Cardiac muscle cell (in vitro differentiated cells and primary cell): ENCODE data around the gene PTPRM. TPM values are rescaled to one million over a fixed set of nuclear protein-coding genes. Genes with fewer than 3 reads are reported as not detected.

Source experiments
- DNase-seq, 2 donors: peaks; one replicate each; pipeline versions ENCODE4 v3.0.0 to v3.0.0-alpha.2; 2010 to 2017; ENCODE audit warnings: low read depth in 1 of 2, low spot score in 1 of 2
- H3K27ac ChIP-seq: fragments of 200-600 bp; sonication (generic); 2 replicates; pipeline ENCODE4 v1.5.1; 2016
- H3K27me3 ChIP-seq: fragments of 200-600 bp; sonication (generic); 2 replicates; pipeline ENCODE4 v1.6.0; 2016; ENCODE audit warnings: control low read depth
- H3K36me3 ChIP-seq: fragments of 200-600 bp; sonication (generic); 2 replicates; pipeline ENCODE4 v1.5.1; 2016; ENCODE audit warnings: control low read depth
- H3K4me1 ChIP-seq: fragments of 200-600 bp; sonication (generic); 2 replicates; pipeline ENCODE4 v1.8.1; 2017; ENCODE audit warnings: low read depth, mild to moderate bottlenecking, mixed run types
- H3K4me3 ChIP-seq: fragments of 200-600 bp; sonication (generic); 2 replicates; pipeline ENCODE4 v1.5.1; 2016; ENCODE audit warnings: mild to moderate bottlenecking
- H3K9me3 ChIP-seq: fragments of 200-600 bp; sonication (generic); 2 replicates; pipeline ENCODE4 v1.5.1; 2017; ENCODE audit warnings: low read depth, mild to moderate bottlenecking, control low read depth
- polyA plus RNA-seq: library from polyadenylated mRNA; unstranded; fragments of >200 nt; fragmentation: Nextera tagmentation; extraction: Ambion mirVana; gene quantifications from 2 replicates; pipeline ENCODE4 v1.2.1, GENCODE V29; 2016
- total RNA-seq: library from RNA; depleted of rRNA; stranded (reverse); fragments of >200 nt; gene quantifications from 2 replicates; pipeline ENCODE4 v1.2.3, GENCODE V29; 2016
- TF ChIP-seq, protein P1 (sequence below): IDR thresholded peaks from 2 replicates; pipeline ENCODE4 v1.5.1; 2012; ENCODE audit warnings: low read depth, mild to moderate bottlenecking, low read length

PTPRM gene
- total and polyA plus RNA-seq, 2 experiments from 2014 or later: 26.5 to 48.8 TPM

DNA sequence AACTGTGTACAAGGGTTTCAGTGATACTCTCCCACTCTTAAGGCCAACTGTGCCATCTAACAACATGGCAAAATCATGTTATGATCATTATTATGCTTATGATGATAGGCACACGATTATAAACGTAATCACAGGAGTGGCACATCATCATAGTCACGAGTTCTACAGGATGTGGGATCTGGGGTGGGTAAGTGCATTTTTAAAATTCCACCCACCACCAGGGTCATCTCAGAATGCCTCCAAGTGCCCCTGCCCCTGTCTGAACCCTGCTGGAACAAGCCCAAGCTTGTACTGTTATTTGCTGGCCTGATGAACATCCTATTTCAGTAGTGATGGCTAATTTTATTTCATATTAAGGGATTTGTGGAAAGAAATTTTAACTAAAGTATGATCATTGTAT, 117.8 kb downstream of the PTPRM start:
- Histone ChIP-seq H3K27me3 (no peaks in the 10 kb centered on the region), H3K36me3 (no peaks in the 10 kb centered on the region), H3K9me3 (no peaks in the 10 kb centered on the region), H3K4me1 (peaks cover 16% of the 10 kb centered on the region), H3K4me3 (no peak overlapping the region), H3K27ac (no peak overlapping the region)
- TF ChIP-seq, protein P1, sequence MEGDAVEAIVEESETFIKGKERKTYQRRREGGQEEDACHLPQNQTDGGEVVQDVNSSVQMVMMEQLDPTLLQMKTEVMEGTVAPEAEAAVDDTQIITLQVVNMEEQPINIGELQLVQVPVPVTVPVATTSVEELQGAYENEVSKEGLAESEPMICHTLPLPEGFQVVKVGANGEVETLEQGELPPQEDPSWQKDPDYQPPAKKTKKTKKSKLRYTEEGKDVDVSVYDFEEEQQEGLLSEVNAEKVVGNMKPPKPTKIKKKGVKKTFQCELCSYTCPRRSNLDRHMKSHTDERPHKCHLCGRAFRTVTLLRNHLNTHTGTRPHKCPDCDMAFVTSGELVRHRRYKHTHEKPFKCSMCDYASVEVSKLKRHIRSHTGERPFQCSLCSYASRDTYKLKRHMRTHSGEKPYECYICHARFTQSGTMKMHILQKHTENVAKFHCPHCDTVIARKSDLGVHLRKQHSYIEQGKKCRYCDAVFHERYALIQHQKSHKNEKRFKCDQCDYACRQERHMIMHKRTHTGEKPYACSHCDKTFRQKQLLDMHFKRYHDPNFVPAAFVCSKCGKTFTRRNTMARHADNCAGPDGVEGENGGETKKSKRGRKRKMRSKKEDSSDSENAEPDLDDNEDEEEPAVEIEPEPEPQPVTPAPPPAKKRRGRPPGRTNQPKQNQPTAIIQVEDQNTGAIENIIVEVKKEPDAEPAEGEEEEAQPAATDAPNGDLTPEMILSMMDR: no peak
- no peak for DNase-seq

DNA sequence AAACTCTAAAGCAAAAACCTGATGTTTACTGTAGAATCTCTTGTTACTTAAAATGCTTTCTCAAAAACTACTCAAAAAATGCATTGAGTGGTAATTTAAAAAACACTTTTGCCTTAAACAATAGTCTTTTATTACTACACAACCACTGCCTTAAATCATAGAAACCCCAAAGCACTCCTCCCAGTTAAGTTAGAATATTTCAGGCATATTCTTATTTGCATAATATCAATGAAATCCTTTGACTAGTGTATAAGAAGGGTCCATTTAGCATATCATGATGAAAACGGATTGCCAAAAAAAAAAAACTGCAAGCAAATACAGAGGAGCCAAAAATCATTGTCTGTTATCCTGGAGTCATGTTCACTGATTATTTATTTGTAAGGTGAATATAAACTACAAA, 119.2 kb downstream of the PTPRM start:
- H3K4me3 ChIP-seq: no peak overlapping the region
- no peaks in the 10 kb centered on the region for H3K9me3 ChIP-seq
- TF ChIP-seq, protein P1: no peak

DNA sequence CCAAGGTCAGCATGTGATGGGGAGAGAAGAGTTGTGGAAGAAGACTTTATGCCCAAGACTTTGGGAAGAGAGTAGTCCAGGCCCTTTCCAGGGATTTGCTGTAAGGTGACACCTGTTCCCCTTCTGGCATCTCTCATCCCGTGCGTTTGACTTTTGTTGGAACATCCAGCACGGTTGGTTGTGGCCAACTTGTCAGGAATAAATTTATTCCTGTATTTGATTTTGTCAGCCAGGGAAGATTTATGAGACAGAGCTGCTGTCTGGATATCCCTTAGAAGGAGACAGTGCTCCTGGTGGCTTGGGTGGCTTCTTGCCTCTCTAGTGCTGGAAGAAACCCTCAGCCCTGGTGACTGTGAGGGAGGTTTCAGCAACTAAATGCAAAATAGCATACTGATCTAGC, 121.5 kb downstream of the PTPRM start:
- Histone ChIP-seq H3K9me3 (no peaks in the 10 kb centered on the region), H3K4me1 (peaks cover 7% of the 10 kb centered on the region), H3K36me3 (no peaks in the 10 kb centered on the region), H3K27me3 (no peaks in the 10 kb centered on the region), H3K4me3 (no peak overlapping the region), H3K27ac (no peak overlapping the region)
- DNase-seq: no peak
- TF ChIP-seq, protein P1: no peak

More for the DNA sequence above, 119.2 kb downstream of the PTPRM start:
- Histone ChIP-seq H3K4me1 (peaks cover 15% of the 10 kb centered on the region), H3K36me3 (no peaks in the 10 kb centered on the region), H3K27me3 (no peaks in the 10 kb centered on the region), H3K27ac (no peak overlapping the region)
- no peak for DNase-seq

DNA sequence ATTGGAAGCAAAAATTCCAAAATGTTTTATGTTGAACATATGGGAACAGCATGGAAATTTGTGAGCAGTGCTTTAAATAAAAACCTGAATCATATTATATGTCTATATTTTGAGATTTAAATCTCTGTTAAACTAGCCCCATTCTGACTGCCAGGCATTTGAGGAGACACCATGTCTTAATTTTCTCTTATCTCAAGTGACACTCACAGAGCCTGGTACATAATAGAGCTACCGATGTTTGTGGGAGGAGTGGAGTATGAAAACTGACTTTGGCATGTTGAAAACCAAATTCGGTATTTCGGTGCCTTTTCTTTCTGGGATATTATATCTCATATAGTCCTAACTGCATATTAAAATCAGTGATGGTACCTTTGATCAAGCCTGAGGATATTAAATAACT, 124.1 kb downstream of the PTPRM start:
- Histone ChIP-seq H3K27me3 (no peaks in the 10 kb centered on the region), H3K4me3 (no peak overlapping the region), H3K36me3 (no peaks in the 10 kb centered on the region), H3K9me3 (no peaks in the 10 kb centered on the region), H3K27ac (no peak overlapping the region), H3K4me1 (no peaks in the 10 kb centered on the region)
- TF ChIP-seq, protein P1: no peak
- no peak for DNase-seq

DNA sequence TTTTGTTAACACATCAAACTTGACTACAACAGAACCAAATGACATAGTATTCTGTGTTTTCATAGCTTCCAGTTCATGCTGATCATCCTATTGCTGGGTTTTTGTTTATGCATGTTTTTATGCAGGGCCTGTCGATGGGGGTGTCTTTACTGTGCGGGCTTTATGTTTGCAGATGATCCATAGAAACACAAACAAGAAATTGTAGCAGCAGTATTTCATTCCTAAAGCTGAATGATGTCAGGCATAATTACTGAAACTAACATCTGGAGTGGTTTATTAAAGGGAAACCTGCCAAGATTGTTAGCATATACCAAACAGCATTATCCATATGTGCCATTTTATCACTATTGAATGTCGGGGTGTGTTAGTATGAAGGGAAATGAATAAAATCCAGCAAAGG, 129.7 kb downstream of the PTPRM start:
- no peak overlapping the region for H3K27ac ChIP-seq

More for the DNA sequence above, 129.7 kb downstream of the PTPRM start:
- no peaks in the 10 kb centered on the region for H3K27me3 ChIP-seq
- H3K4me1 ChIP-seq: no peaks in the 10 kb centered on the region
- no peak for DNase-seq
- no peak overlapping the region for H3K4me3 ChIP-seq
- no peaks in the 10 kb centered on the region for H3K36me3 ChIP-seq
- TF ChIP-seq, protein P1: no peak
- no peaks in the 10 kb centered on the region for H3K9me3 ChIP-seq
